Fibroblast of mammary gland (primary cell): Measurements from ENCODE around the gene ZNF84.
A peak's percentile ranks its signal among the peaks of the same experiment; 100 is the strongest.

Experiments used
- DNase-seq: peaks from one replicate; pipeline ENCODE4 v3.0.0-alpha.2; 2010; ENCODE audit warnings: low read depth
- H3K4me3 ChIP-seq: 2 replicates; pipeline ENCODE4 v1.5.1; 2011; ENCODE audit warnings: low read depth, mild to moderate bottlenecking, low read length, moderate library complexity; ENCODE audit not compliant: control insufficient read depth
- CTCF ChIP-seq: conservative IDR thresholded peaks from 2 replicates; pipeline ENCODE4 v1.5.1; 2011; ENCODE audit warnings: low read depth, low read length, inconsistent platforms; ENCODE audit not compliant: control insufficient read depth, insufficient read depth

The ZNF84 gene

GRCh38 chr12:133080026-133080367 is 42.7 kb downstream of the ZNF84 start:
- peak; percentile 99 for DNase-seq
- TF ChIP-seq CTCF = no peak
- H3K4me3 ChIP-seq = peak overlapping the region; percentile 87

GRCh38 chr12:133080368-133081158 is 43.3 kb downstream of the ZNF84 start, which contains the start of gene ZNF140:
TSS of gene ZNF140 (plus strand) at chr12:133080923. CDS start at chr12:133081321, 398 bp downstream.
- TF ChIP-seq CTCF = no peak
- peak; percentile 95 for DNase-seq
- peak within 1 kb of the TSS; percentile 87 for H3K4me3 ChIP-seq

- DNase-seq = no peak
- H3K4me3 ChIP-seq = peak overlapping the region; percentile 87
- no peak for TF ChIP-seq CTCF
Observed at GRCh38 chr12:133081159-133081780, 44.0 kb downstream of the ZNF84 start.

GRCh38 chr12:133083345-133083744 is 46.0 kb downstream of the ZNF84 start:
- no peak overlapping the region for H3K4me3 ChIP-seq
- TF ChIP-seq CTCF = no peak
- DNase-seq = no peak

- peak; percentile 20 for DNase-seq
- no peak overlapping the region for H3K4me3 ChIP-seq
- TF ChIP-seq CTCF = no peak
Observed at GRCh38 chr12:133105620-133106019, 68.3 kb downstream of the ZNF84 start.

GRCh38 chr12:133106253-133106652 is 68.9 kb downstream of the ZNF84 start:
- H3K4me3 ChIP-seq = no peak overlapping the region
- TF ChIP-seq CTCF = no peak
- DNase-seq = peak; percentile 36

- TF ChIP-seq CTCF = no peak
- DNase-seq = no peak
- H3K4me3 ChIP-seq = no peak overlapping the region
Observed at GRCh38 chr12:133107121-133107520, 69.8 kb downstream of the ZNF84 start.
